ENCODE results near the gene DNAJC9.
A peak's percentile ranks its signal among the peaks of the same experiment; 100 is the strongest.

DNA sequence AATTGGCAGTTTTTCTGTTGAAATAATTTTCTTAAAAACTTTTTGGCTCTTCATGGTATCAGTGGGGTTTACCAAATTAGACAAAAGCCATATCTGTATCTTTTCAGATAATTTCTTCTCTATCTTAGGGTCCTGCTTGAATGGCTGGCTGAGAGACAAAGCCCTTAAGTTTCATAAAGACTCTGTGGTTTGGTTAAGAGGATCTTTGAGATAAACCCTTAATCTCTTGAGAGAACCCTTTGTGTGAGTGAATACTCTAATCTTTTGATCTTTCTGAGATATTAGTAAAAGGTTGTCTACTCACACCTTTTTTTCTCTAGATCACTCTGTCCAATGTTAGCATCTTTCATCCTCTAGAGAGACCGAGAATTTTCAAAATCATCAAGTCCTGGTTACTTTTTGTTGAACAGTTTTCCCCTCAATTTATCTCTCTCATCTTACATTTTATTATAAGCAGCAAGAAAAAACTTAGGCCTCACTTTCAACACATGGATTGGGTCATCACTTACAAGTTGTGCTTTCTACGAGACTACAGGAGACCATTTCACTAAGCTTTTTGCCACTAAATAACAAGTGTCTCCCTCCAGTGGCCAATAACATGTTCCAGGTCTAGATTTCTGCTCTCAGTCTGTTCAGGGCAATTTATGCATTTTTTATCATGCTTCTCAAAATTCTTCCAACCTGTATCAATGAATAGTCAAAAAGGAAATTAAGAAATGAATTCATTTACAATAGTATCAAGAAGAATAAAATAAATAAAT, 28.4 kb downstream of the DNAJC9 start:
- TF ChIP-seq, protein P1, sequence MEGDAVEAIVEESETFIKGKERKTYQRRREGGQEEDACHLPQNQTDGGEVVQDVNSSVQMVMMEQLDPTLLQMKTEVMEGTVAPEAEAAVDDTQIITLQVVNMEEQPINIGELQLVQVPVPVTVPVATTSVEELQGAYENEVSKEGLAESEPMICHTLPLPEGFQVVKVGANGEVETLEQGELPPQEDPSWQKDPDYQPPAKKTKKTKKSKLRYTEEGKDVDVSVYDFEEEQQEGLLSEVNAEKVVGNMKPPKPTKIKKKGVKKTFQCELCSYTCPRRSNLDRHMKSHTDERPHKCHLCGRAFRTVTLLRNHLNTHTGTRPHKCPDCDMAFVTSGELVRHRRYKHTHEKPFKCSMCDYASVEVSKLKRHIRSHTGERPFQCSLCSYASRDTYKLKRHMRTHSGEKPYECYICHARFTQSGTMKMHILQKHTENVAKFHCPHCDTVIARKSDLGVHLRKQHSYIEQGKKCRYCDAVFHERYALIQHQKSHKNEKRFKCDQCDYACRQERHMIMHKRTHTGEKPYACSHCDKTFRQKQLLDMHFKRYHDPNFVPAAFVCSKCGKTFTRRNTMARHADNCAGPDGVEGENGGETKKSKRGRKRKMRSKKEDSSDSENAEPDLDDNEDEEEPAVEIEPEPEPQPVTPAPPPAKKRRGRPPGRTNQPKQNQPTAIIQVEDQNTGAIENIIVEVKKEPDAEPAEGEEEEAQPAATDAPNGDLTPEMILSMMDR (IDR thresholded peaks at IDR 0.05 in 8 of 11, conservative IDR thresholded peaks at IDR 0.05 in 3 of 11): peak in 2 of 11 experiments; percentile 17 to 23
- TF ChIP-seq POLR2A (IDR thresholded peaks at IDR 0.05) (no peak), POLR2AphosphoS5 (IDR thresholded peaks at IDR 0.05) (no peak)
